HUES48 (cell line): ENCODE results near the gene CAMK2N2.
A peak's percentile ranks its signal among the peaks of the same experiment; 100 is the strongest.

ENCODE experiments used
- H3K27ac ChIP-seq: one replicate; pipeline ENCODE4 v1.7.0; 2013; ENCODE audit warnings: low read depth, low read length, inconsistent platforms
- H3K27me3 ChIP-seq: 2 replicates; pipeline ENCODE4 v1.6.1; 2013; ENCODE audit warnings: mild to moderate bottlenecking, low read length; ENCODE audit not compliant: control insufficient read depth, insufficient read depth
- H3K36me3 ChIP-seq: 2 replicates; pipeline ENCODE4 v1.6.1; 2013; ENCODE audit warnings: low read length; ENCODE audit not compliant: control insufficient read depth, insufficient read depth
- H3K4me1 ChIP-seq: 2 replicates; pipeline ENCODE4 v1.6.1; 2013; ENCODE audit warnings: mild to moderate bottlenecking, low read length; ENCODE audit not compliant: control insufficient read depth, insufficient read depth
- H3K4me3 ChIP-seq: 2 replicates; pipeline ENCODE4 v1.5.1; 2013; ENCODE audit warnings: mild to moderate bottlenecking, low read depth, low read length
- H3K9ac ChIP-seq: 2 replicates; pipeline ENCODE4 v1.6.1; 2013; ENCODE audit warnings: mild to moderate bottlenecking, low read depth, low read length, moderate library complexity
- H3K9me3 ChIP-seq: 2 replicates; pipeline ENCODE4 v1.6.1; 2013; ENCODE audit warnings: low read length; ENCODE audit not compliant: control insufficient read depth, insufficient read depth

CAMK2N2 gene

GRCh38 chr3:184291738-184292445 lies 30.5 kb upstream of the CAMK2N2 start:
- Histone ChIP-seq H3K36me3 (no peaks in the 10 kb centered on the region), H3K27ac (no peak overlapping the region), H3K4me1 (no peaks in the 10 kb centered on the region), H3K4me3 (no peak overlapping the region), H3K9ac (no peak overlapping the region), H3K9me3 (no peaks in the 10 kb centered on the region), H3K27me3 (no peaks in the 10 kb centered on the region)

GRCh38 chr3:184291044-184291737 lies 29.8 kb upstream of the CAMK2N2 start:
- no peaks in the 10 kb centered on the region for H3K27me3 ChIP-seq
- H3K4me1 ChIP-seq: no peaks in the 10 kb centered on the region
- H3K9ac ChIP-seq: no peak overlapping the region

GRCh38 chr3:184290331-184290730 lies 29.0 kb upstream of the CAMK2N2 start:
- H3K4me1 ChIP-seq: no peaks in the 10 kb centered on the region
- no peak overlapping the region for H3K9ac ChIP-seq
- H3K27ac ChIP-seq: no peak overlapping the region

More at GRCh38 chr3:184291044-184291737, 29.8 kb upstream of the CAMK2N2 start:
- no peaks in the 10 kb centered on the region for H3K9me3 ChIP-seq
- no peaks in the 10 kb centered on the region for H3K36me3 ChIP-seq
- H3K27ac ChIP-seq: no peak overlapping the region
- no peak overlapping the region for H3K4me3 ChIP-seq

GRCh38 chr3:184289426-184289938 lies 28.1 kb upstream of the CAMK2N2 start:
- H3K9ac ChIP-seq: no peak overlapping the region
- no peaks in the 10 kb centered on the region for H3K4me1 ChIP-seq
- no peaks in the 10 kb centered on the region for H3K9me3 ChIP-seq
- H3K27ac ChIP-seq: no peak overlapping the region
- no peaks in the 10 kb centered on the region for H3K36me3 ChIP-seq
- H3K4me3 ChIP-seq: no peak overlapping the region
- no peaks in the 10 kb centered on the region for H3K27me3 ChIP-seq

More at GRCh38 chr3:184290331-184290730, 29.0 kb upstream of the CAMK2N2 start:
- Histone ChIP-seq H3K27me3 (no peaks in the 10 kb centered on the region), H3K9me3 (no peaks in the 10 kb centered on the region), H3K36me3 (no peaks in the 10 kb centered on the region), H3K4me3 (no peak overlapping the region)

- Histone ChIP-seq H3K4me3 (no peak overlapping the region), H3K4me1 (no peaks in the 10 kb centered on the region), H3K27ac (no peak overlapping the region), H3K9ac (no peak overlapping the region), H3K36me3 (no peaks in the 10 kb centered on the region), H3K27me3 (no peaks in the 10 kb centered on the region), H3K9me3 (no peaks in the 10 kb centered on the region)
These were observed 23.3 kb upstream of the CAMK2N2 start for GRCh38 chr3:184284696-184285095.

GRCh38 chr3:184283681-184284080 lies 22.3 kb upstream of the CAMK2N2 start:
- Histone ChIP-seq H3K4me1 (no peaks in the 10 kb centered on the region), H3K9ac (no peak overlapping the region), H3K4me3 (no peak overlapping the region), H3K27me3 (no peaks in the 10 kb centered on the region), H3K27ac (no peak overlapping the region), H3K9me3 (no peaks in the 10 kb centered on the region), H3K36me3 (no peaks in the 10 kb centered on the region)

- Histone ChIP-seq H3K36me3 (no peaks in the 10 kb centered on the region), H3K4me3 (no peak overlapping the region), H3K27me3 (no peaks in the 10 kb centered on the region; the same call in 1 of the 2 replicates), H3K27ac (no peak overlapping the region), H3K9me3 (no peaks in the 10 kb centered on the region), H3K9ac (no peak overlapping the region), H3K4me1 (no peaks in the 10 kb centered on the region)
These were observed 21.6 kb upstream of the CAMK2N2 start for GRCh38 chr3:184282941-184283340.

GRCh38 chr3:184277366-184277765 lies 16.0 kb upstream of the CAMK2N2 start:
- no peaks in the 10 kb centered on the region for H3K4me1 ChIP-seq
- no peak overlapping the region for H3K27ac ChIP-seq
- peaks cover 30% of the 10 kb centered on the region for H3K27me3 ChIP-seq
- no peaks in the 10 kb centered on the region for H3K36me3 ChIP-seq
- no peaks in the 10 kb centered on the region for H3K9me3 ChIP-seq
- H3K4me3 ChIP-seq: no peak overlapping the region
- H3K9ac ChIP-seq: no peak overlapping the region

- Histone ChIP-seq H3K27ac (no peak within 1 kb of the TSS), H3K9ac (no peak within 1 kb of the TSS), H3K27me3 (peaks cover 30% of the 10 kb centered on the region), H3K4me1 (no peaks in the 10 kb centered on the region), H3K9me3 (no peaks in the 10 kb centered on the region), H3K4me3 (peak within 1 kb of the TSS; percentile 45), H3K36me3 (no peaks in the 10 kb centered on the region)
These were observed 14.9 kb upstream of the CAMK2N2 start, which contains the start of gene ECE2 for GRCh38 chr3:184275961-184276910. TSS of gene ECE2 (plus strand) at chr3:184276022. CDS start at chr3:184276154, 132 bp downstream.

GRCh38 chr3:184275381-184275701 lies 14.0 kb upstream of the CAMK2N2 start:
- Histone ChIP-seq H3K4me1 (no peaks in the 10 kb centered on the region), H3K27ac (no peak overlapping the region), H3K27me3 (peaks cover 30% of the 10 kb centered on the region), H3K9ac (no peak overlapping the region), H3K9me3 (no peaks in the 10 kb centered on the region), H3K36me3 (no peaks in the 10 kb centered on the region), H3K4me3 (peak overlapping the region; percentile 45)
